Aorta (tissue), 5 donors: ENCODE data around the gene PRKAG2. TPM values are rescaled to one million over a fixed set of nuclear protein-coding genes. Genes with fewer than 3 reads are reported as not detected.

Experiments
- ATAC-seq: fragments of 200-7000 bp; cut with Tn5 transposase; one replicate; pipeline ENCODE4 v1.9.1; 2022; ENCODE audit warnings: moderate library complexity; ENCODE audit not compliant: low FRiP score
- DNase-seq, 2 donors: peaks; one replicate each; pipeline ENCODE4 v3.0.0-alpha.2; 2020
- H3K27ac ChIP-seq, 2 donors: one replicate each; pipeline ENCODE4 v1.5.1; 2013; ENCODE audit warnings: low read length in 2 of 2, mild to moderate bottlenecking in 2 of 2, moderate library complexity in 2 of 2, control low read depth in 1 of 2, inconsistent platforms in 1 of 2, low read depth in 1 of 2
- H3K27me3 ChIP-seq, 2 donors: one replicate each; pipeline ENCODE4 v1.6.1; 2013; ENCODE audit warnings: control low read depth in 1 of 2, low read length in 1 of 2, mild to moderate bottlenecking in 1 of 2, moderate library complexity in 1 of 2; ENCODE audit not compliant: insufficient read depth in 2 of 2, control insufficient read depth in 1 of 2
- H3K36me3 ChIP-seq, 2 donors: one replicate each; pipeline ENCODE4 v1.6.1; 2013; ENCODE audit warnings: control low read depth in 1 of 2, low read length in 1 of 2, mild to moderate bottlenecking in 1 of 2; ENCODE audit not compliant: insufficient read depth in 2 of 2, control insufficient read depth in 1 of 2
- H3K4me1 ChIP-seq, 2 donors: one replicate each; pipeline ENCODE4 v1.6.1; 2013; ENCODE audit warnings: low read length in 2 of 2, control low read depth in 1 of 2, mild to moderate bottlenecking in 1 of 2, moderate library complexity in 1 of 2; ENCODE audit not compliant: insufficient read depth in 2 of 2, control insufficient read depth in 1 of 2
- H3K4me3 ChIP-seq, 2 donors: one replicate each; pipeline ENCODE4 v1.5.1; 2013; ENCODE audit warnings: low read length in 2 of 2, control low read depth in 1 of 2, mild to moderate bottlenecking in 1 of 2
- H3K9me3 ChIP-seq: one replicate; pipeline ENCODE4 v1.6.1; 2013; ENCODE audit warnings: mild to moderate bottlenecking, low read length; ENCODE audit not compliant: control insufficient read depth
- WGBS, 2 donors: extraction: QIAGEN DNeasy Blood & Tissue Kit; methylation state at CpG; one replicate each; pipeline ENCODE4 v1.1.7; 2013; 5-methylcytosine and 5-hydroxymethylcytosine counted together
- intact Hi-C, 2 donors: fragments of 100-400 bp; cut with DNase I; formaldehyde crosslinking; loops; one replicate each; pipeline versions ENCODE4 v1.14.2 to v1.15.0; 2022
- polyA plus RNA-seq, 2 donors: library from polyadenylated mRNA; stranded (reverse); fragments of 200-250 nt; gene quantifications; one replicate each; pipeline ENCODE4 v1.2.3, GENCODE V29; 2013
- total RNA-seq, 2 donors: library from RNA; stranded (reverse); fragmentation: NEBNext Ultra II Directional; extraction: Animal tissue kit (Norgen Biotek cat#: 25700); gene quantifications; one replicate each; pipeline ENCODE4 v1.2.1, GENCODE V29; 2021
- donor health status: healthy with polysubstance abuse.
- donor health status: Bipolar disorder and iron deficiency.
- donor health status: DM: no; HTN: no; CAD: no.
- donor health status: DM: no; HTN: no; CAD: no.
- donor health status: DM: yes; HTN: yes; CAD: no.

The PRKAG2 gene
- total and polyA plus RNA-seq, 4 donors: 34.0 to 69.9 (median 52.6) TPM

DNA sequence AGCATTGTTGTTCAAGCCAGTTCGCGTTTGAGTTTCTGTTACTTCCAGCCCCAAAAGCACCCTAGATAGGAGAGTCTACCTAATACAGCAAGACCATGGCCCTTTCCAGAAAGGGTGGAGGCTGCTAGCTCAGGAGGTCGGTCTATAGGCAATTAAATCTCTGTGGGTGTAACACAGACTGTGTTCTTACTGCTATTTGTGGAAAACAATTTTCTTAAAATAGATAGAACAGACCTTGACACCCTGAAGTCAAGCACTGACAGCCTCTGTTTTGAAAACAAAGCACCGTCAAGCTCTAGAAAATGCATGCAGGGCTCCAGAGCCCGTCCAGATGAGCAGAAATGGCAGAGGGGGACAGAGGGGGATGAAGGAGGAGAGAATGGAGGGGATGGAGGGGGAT is 156.6 kb downstream of the PRKAG2 start:
- ATAC-seq (no peak), DNase-seq (no peak)
- H3K27me3 ChIP-seq: no peaks in the 10 kb centered on the region
- intact Hi-C loops: no loop called here
- no peaks in the 10 kb centered on the region for H3K36me3 ChIP-seq
- H3K4me1 ChIP-seq: no peaks in the 10 kb centered on the region
- H3K27ac ChIP-seq: no peak overlapping the region
- no peak overlapping the region for H3K4me3 ChIP-seq
- H3K9me3 ChIP-seq: no peaks in the 10 kb centered on the region
- WGBS, 2 donors: 46 to 47% methylated on average over 5 of the region's 5 CpGs

DNA sequence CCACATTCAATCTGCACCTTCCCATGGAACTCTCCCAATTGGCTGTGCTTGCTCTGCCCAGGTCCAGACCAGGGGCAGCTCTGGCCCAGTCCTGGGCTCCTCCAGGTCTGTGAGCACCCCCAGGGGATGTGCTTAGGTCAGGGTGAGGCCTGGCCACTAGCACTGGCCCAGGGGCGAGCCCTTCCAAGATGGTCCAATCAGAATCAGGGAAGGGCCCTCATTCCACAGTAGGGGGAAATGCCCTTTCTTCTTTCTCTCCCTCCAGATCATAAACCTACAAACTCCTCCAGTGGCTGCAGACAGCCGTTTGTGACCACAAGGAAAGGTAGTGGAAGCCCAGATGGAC is 157.0 kb downstream of the PRKAG2 start:
- no peaks in the 10 kb centered on the region for H3K36me3 ChIP-seq

DNA sequence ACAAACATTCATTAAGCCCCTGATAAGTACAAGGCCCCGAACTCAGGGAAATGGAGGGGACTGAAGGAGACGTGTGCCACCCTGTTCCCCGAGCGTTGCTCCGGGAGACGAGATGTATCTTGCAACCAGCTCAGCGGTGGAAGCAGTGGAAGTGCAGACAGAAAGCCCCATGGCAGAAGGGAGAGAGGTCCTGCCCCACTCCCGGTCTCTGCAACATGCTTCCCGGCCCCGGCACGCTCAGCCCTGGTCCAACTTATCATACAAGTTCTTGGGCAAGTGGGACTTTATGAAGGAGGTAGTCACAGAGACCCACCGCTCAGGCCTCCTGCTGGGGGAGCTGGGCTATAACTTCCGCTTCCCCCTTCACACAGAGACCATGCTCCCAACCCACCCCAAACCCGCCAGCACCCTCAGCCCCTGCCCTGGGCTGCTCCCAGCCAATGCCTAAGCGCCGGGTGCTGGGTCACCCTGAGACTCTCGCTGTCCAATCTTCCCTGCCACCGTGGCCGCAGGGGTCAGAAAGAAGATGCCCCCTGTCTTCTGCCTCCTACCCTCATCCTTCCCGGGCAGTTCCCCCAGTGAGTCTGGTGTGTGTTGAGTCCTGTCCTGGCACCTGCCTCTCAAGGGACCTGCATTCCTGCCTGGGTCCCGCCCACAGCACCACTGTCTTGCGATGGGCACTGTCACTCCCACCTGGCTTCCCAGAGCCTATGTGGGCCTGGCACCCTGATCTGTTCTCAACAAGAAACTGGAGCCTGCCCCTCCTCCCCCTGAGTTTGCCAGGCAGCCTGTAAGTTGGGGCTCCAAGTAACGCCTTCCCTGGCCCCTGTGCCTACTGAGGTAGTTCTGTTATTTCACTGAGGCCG is 157.7 kb downstream of the PRKAG2 start:
- WGBS, 2 donors: 91% methylated on average over 24 of the region's 24 CpGs
- no peak overlapping the region for H3K27ac ChIP-seq
- DNase-seq (no peak), ATAC-seq (no peak)
- intact Hi-C loops: no loop called here
- no peaks in the 10 kb centered on the region for H3K4me1 ChIP-seq
- H3K36me3 ChIP-seq: no peaks in the 10 kb centered on the region
- no peaks in the 10 kb centered on the region for H3K27me3 ChIP-seq
- H3K9me3 ChIP-seq: no peaks in the 10 kb centered on the region
- H3K4me3 ChIP-seq: no peak overlapping the region

More for the DNA sequence above, 157.0 kb downstream of the PRKAG2 start:
- Histone ChIP-seq H3K4me1 (no peaks in the 10 kb centered on the region), H3K4me3 (no peak overlapping the region), H3K27ac (no peak overlapping the region), H3K27me3 (no peaks in the 10 kb centered on the region), H3K9me3 (no peaks in the 10 kb centered on the region)
- DNase-seq: no peak
- WGBS, 2 donors: 77 to 82% methylated on average over 2 of the region's 2 CpGs
- no peak for ATAC-seq
- intact Hi-C loops: no loop called here

DNA sequence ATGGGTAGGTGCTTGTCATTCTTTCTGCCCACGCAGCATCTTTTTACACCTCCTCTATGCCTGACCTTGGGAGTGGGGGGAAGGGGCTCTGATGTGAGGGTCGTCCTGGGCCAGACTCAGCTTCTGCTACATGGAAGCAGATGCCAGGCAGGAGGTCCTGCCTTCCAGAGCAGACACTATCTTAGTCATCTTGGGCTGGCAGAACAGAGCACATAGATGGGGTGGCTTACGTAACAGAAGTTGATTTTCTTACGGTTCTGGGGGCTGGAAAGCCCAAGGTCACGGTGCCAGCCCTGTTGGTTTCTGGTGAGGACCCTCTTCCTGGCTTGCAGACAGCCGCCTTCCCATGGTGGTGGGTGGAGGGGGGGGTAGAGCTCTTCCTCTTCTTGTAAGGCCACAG is 159.0 kb downstream of the PRKAG2 start:
- no peak overlapping the region for H3K27ac ChIP-seq
- 76 to 89% methylated on average over 6 of the region's 6 CpGs for WGBS, 2 donors
- no peaks in the 10 kb centered on the region for H3K27me3 ChIP-seq
- DNase-seq (no peak), ATAC-seq (no peak)
- intact Hi-C loops: no loop called here
- H3K36me3 ChIP-seq: no peaks in the 10 kb centered on the region
- H3K4me1 ChIP-seq: no peaks in the 10 kb centered on the region
- H3K9me3 ChIP-seq: no peaks in the 10 kb centered on the region
- no peak overlapping the region for H3K4me3 ChIP-seq

- no peaks in the 10 kb centered on the region for H3K4me1 ChIP-seq
- no peaks in the 10 kb centered on the region for H3K36me3 ChIP-seq
- no peaks in the 10 kb centered on the region for H3K27me3 ChIP-seq
- WGBS, 2 donors: 18 to 21% methylated on average over 5 of the region's 5 CpGs
- H3K27ac ChIP-seq: no peak overlapping the region
- intact Hi-C loops: no loop called here
- H3K4me3 ChIP-seq: no peak overlapping the region
- no peaks in the 10 kb centered on the region for H3K9me3 ChIP-seq
- DNase-seq (no peak), ATAC-seq (no peak)
These were observed 159.5 kb downstream of the PRKAG2 start for GRCh38 chr7:151717415-151717814.

- ATAC-seq (no peak), DNase-seq (no peak)
- H3K9me3 ChIP-seq: no peaks in the 10 kb centered on the region
- no peaks in the 10 kb centered on the region for H3K27me3 ChIP-seq
- WGBS, 2 donors: 81 to 86% methylated on average over 5 of the region's 5 CpGs
- H3K27ac ChIP-seq: no peak overlapping the region
- intact Hi-C loops: no loop called here
- H3K4me1 ChIP-seq: no peaks in the 10 kb centered on the region
- H3K4me3 ChIP-seq: no peak overlapping the region
- no peaks in the 10 kb centered on the region for H3K36me3 ChIP-seq
These were observed 160.6 kb downstream of the PRKAG2 start for GRCh38 chr7:151716323-151716722.

GRCh38 chr7:151715666-151716315 is 161.1 kb downstream of the PRKAG2 start:
- intact Hi-C loops: no loop called here

GRCh38 chr7:151714201-151714600 is 162.7 kb downstream of the PRKAG2 start:
- intact Hi-C loops: no loop called here

More at GRCh38 chr7:151715666-151716315, 161.1 kb downstream of the PRKAG2 start:
- 91 to 92% methylated on average over 14 of the region's 14 CpGs for WGBS, 2 donors
- Histone ChIP-seq H3K27me3 (no peaks in the 10 kb centered on the region), H3K4me1 (no peaks in the 10 kb centered on the region), H3K9me3 (no peaks in the 10 kb centered on the region), H3K4me3 (no peak overlapping the region), H3K27ac (no peak overlapping the region), H3K36me3 (no peaks in the 10 kb centered on the region)
- no peak for ATAC-seq
- DNase-seq: no peak

GRCh38 chr7:151712810-151713125 is 164.1 kb downstream of the PRKAG2 start:
- intact Hi-C loops: no loop called here
- no peak for DNase-seq
- no peaks in the 10 kb centered on the region for H3K4me1 ChIP-seq
- H3K36me3 ChIP-seq: no peaks in the 10 kb centered on the region
- no peaks in the 10 kb centered on the region for H3K27me3 ChIP-seq
- H3K27ac ChIP-seq: no peak overlapping the region
- no peak for ATAC-seq
- H3K4me3 ChIP-seq: no peak overlapping the region
- WGBS, 2 donors: 39 to 49% methylated on average over 7 of the region's 7 CpGs
- H3K9me3 ChIP-seq: no peaks in the 10 kb centered on the region

More at GRCh38 chr7:151714201-151714600, 162.7 kb downstream of the PRKAG2 start:
- Histone ChIP-seq H3K4me1 (no peaks in the 10 kb centered on the region), H3K27me3 (no peaks in the 10 kb centered on the region), H3K4me3 (no peak overlapping the region), H3K36me3 (no peaks in the 10 kb centered on the region), H3K27ac (no peak overlapping the region), H3K9me3 (no peaks in the 10 kb centered on the region)
- no peak for DNase-seq
- 90 to 97% methylated on average over 24 of the region's 24 CpGs for WGBS, 2 donors
- ATAC-seq: no peak
